Activated CD4-positive, alpha-beta memory T cell treated with anti-CD3 and anti-CD28 coated beads, Interleukin-2, amount 10 ng/mL, durations not matched to agents 7 days and 5 days (primary cell): ENCODE data around the gene RAD51AP1. TPM values are rescaled to one million over a fixed set of nuclear protein-coding genes. Genes with fewer than 3 reads are reported as not detected.

Source experiments
- CTCF ChIA-PET: fragments of 350-600 bp; sonication (Branson Sonifier 250); formaldehyde crosslinking; loops from one replicate; lab custom pipeline; 2021; ENCODE audit warnings: antibody characterized with exemption, inconsistent platforms; lab: Charles Lee
- POLR2A ChIA-PET: fragments of 350-600 bp; sonication (Branson Sonifier 250); formaldehyde crosslinking; loops from one replicate; lab custom pipeline; 2021; ENCODE audit warnings: antibody characterized with exemption; lab: Charles Lee
- DNase-seq: peaks from one replicate; pipeline ENCODE4 v3.0.0-alpha.2; 2020
- H3K27ac Mint-ChIP-seq: one replicate; pipeline ENCODE4 v1.8.0; 2021; ENCODE audit warnings: mild to moderate bottlenecking, mixed read lengths
- H3K27me3 Mint-ChIP-seq: one replicate; pipeline ENCODE4 v1.8.0; 2021; ENCODE audit warnings: mixed read lengths
- H3K36me3 Mint-ChIP-seq: one replicate; pipeline ENCODE4 v1.8.0; 2021; ENCODE audit warnings: low read depth, mixed read lengths
- H3K4me1 Mint-ChIP-seq: one replicate; pipeline ENCODE4 v1.8.0; 2021; ENCODE audit warnings: mixed read lengths
- H3K4me3 Mint-ChIP-seq: one replicate; pipeline ENCODE4 v1.8.0; 2021; ENCODE audit warnings: mild to moderate bottlenecking, mixed read lengths
- H3K9me3 Mint-ChIP-seq: one replicate; pipeline ENCODE4 v1.8.0; 2021; ENCODE audit warnings: mixed read lengths
- total RNA-seq, 2 experiments: library from RNA; stranded (reverse); gene quantifications; one replicate each; pipeline ENCODE4 v1.2.3, GENCODE V29; 2021

RAD51AP1 gene
- total RNA-seq, 2 experiments from 2014 or later = 43.5 to 45.6 TPM

DNA sequence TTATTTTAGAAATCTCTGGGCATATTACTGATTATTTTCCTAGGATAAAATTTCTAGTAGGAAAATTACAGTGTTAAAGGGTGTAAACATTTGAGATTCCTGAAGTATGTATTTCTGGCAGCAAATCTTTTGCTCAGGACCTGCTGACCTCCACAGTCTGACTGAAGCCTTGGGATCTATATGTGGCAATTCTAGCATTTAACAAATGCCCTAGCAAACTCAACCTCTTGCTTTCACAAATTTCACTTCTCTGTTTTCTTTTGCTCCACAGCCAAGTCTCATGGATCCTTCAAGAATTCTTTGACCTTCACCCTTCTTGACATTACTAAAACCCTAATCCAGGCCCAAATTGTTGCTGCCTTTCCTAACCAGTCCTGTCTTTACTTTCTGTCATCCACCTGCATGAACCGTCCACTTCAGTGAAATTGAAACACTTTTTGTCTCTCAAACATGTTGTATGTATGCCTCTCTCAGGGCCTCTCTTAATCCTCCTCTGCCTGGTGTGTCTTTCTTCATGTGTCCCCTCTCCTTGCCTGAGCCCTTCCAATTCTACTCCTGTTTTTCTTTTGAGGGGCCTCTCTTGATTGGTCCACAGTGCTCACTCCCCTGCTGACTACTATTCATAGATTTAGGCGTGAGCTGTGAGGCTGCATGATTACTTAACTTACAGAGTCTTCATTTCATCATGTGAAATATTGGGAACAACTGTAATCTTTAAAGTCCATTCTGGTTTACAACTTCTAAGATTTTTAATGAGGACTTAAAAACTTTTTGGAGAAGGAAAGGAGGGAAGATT is 18.2 kb downstream of the RAD51AP1 start:
- Mint-ChIP-seq H3K4me1 (peaks cover 2% of the 10 kb centered on the region), H3K9me3 (no peaks in the 10 kb centered on the region), H3K4me3 (no peak overlapping the region), H3K36me3 (peaks cover 50% of the 10 kb centered on the region), H3K27me3 (no peaks in the 10 kb centered on the region), H3K27ac (no peak overlapping the region)
- POLR2A ChIA-PET = no interaction called here
- CTCF ChIA-PET = no interaction called here
- DNase-seq = no peak

DNA sequence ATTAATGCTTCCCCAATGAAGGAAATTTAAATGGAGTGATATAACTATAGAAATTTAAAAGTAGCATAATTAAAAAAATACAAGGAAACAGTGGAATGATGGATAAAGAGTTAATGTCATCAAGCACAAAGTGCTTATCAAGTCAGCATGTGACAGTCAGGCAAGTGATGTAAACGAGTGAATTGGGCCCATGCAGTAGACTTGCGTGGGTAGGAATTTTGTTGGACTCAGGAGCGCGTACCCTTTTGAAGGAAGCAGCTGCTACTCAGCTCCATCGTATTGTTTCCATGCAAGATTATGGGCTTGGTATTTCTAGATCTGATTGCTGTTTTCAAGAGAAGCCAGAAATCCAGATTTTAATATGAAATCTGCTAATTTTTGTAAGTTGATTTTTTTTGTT is 18.9 kb downstream of the RAD51AP1 start:
- DNase-seq = no peak
- CTCF ChIA-PET = no interaction called here

DNA sequence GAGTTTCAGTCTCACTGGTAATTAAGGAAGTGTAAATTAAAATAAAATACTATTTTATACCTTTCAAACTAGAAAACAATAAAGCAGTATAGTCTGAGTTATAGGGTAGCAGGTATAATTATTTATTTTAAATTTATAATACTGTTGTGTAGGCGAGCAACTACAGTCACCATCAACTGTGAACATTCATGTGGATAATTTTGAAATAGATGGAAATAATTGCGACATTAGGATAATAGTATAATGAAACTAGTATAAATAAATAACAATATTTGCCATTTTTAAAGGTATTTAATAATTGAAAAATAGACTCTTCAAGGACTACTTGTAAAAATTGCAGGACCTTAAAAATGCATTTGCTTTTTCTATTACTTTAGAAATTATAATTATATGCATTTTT is 19.5 kb downstream of the RAD51AP1 start:
- POLR2A ChIA-PET = no interaction called here
- Mint-ChIP-seq H3K9me3 (no peaks in the 10 kb centered on the region), H3K27me3 (no peaks in the 10 kb centered on the region), H3K4me3 (no peak overlapping the region), H3K27ac (no peak overlapping the region), H3K4me1 (peaks cover 2% of the 10 kb centered on the region), H3K36me3 (peaks cover 50% of the 10 kb centered on the region)
- DNase-seq = no peak
- CTCF ChIA-PET = no interaction called here

More for the DNA sequence above, 18.9 kb downstream of the RAD51AP1 start:
- H3K9me3 Mint-ChIP-seq = no peaks in the 10 kb centered on the region
- H3K27me3 Mint-ChIP-seq = no peaks in the 10 kb centered on the region
- H3K4me3 Mint-ChIP-seq = no peak overlapping the region
- H3K27ac Mint-ChIP-seq = no peak overlapping the region
- H3K4me1 Mint-ChIP-seq = peaks cover 2% of the 10 kb centered on the region
- H3K36me3 Mint-ChIP-seq = peaks cover 55% of the 10 kb centered on the region
- POLR2A ChIA-PET = no interaction called here

DNA sequence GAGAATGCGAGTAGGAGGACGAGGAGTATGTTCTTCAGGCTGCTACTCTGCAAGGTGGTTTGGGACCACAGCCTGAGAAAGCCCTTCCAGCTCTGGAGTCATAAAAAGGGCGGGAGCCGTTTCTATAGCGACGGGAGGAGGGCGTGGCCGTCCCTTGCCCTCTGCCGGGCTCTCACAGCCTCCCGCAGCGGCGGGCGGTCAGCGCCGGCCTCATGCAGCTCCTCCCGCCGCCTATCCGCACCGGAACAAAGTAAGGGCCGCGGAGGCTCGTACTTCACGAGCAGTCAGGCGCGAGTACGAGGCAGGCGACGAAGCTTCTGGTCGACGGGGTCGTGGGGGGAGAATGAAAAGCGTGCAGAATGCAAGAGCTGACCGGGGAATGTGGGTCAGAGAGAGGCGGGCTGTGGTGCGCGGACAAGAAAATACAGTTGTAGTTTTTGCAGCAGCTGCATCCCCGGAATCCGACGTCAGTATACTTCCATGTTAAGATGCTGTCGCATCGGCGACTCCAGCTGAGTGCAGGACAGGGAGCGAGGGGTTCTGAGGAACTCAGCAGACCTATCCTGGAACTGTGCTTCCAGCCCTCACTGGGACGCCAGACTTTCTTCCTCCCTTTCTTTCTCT is 23.5 kb downstream of the RAD51AP1 start, which contains the start of gene DYRK4:
DYRK4 (plus strand) TSS at position 175 of the 624 bp plus-strand sequence; CDS start at position 213, 38 bp downstream.
- ChIA-PET CTCF (no interaction called here), POLR2A (no interaction called here)
- Mint-ChIP-seq H3K9me3 (no peaks in the 10 kb centered on the region), H3K4me1 (no peaks in the 10 kb centered on the region), H3K27ac (no peak within 1 kb of the TSS), H3K36me3 (peaks cover 28% of the 10 kb centered on the region), H3K27me3 (no peaks in the 10 kb centered on the region), H3K4me3 (no peak within 1 kb of the TSS)
- DNase-seq = no peak

DNA sequence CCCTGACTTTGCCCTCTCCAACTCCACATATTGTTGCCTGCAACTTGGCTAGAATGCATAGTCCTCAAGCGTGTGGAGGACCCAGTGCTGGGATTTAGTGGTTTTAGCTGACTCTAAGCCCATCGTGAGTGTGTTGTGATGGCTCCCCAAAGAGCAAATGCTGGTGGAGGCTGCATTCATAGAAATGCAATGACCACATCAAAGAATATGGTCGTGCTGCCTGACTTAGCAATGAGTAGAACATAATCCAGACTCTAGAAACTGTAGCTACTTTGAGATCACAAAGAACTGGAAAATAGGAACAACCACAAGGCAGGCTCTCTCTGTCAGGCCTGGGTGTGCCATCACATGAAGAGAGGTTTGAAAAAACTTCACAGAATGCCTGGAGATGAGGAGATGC is 24.6 kb downstream of the RAD51AP1 start:
- Mint-ChIP-seq H3K9me3 (no peaks in the 10 kb centered on the region), H3K27me3 (no peaks in the 10 kb centered on the region), H3K36me3 (peaks cover 24% of the 10 kb centered on the region), H3K4me3 (no peak overlapping the region), H3K27ac (no peak overlapping the region), H3K4me1 (peaks cover 1% of the 10 kb centered on the region)
- CTCF ChIA-PET = no interaction called here
- POLR2A ChIA-PET = no interaction called here
- no peak for DNase-seq

DNA sequence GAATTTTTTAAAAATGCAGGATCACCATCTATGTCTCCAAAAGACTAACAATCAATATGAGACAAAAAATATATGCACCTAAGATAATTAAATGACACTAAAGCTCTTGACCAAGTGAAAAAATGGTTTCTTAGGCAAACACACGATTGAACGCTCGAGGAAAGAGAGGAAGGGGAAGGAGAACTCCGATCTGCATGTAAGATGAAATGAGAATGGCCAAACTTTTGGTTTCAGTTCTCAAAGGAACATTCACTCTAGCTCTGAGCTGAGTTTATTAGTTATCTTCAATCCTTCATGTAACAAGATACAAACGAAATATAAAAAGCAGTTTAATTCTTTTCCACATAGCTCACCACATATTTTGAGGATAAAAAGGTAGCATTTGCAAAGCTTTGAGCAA is 26.1 kb downstream of the RAD51AP1 start:
- H3K9me3 Mint-ChIP-seq = no peaks in the 10 kb centered on the region
- POLR2A ChIA-PET = interaction anchor here (0.8 kb wide), 1 partner anchor 33 kb away, joined by 3 read pairs; no protein-coding TSS in a partner anchor
- no peak overlapping the region for H3K4me3 Mint-ChIP-seq
- peaks cover 1% of the 10 kb centered on the region for H3K4me1 Mint-ChIP-seq
- no peak overlapping the region for H3K27ac Mint-ChIP-seq
- H3K27me3 Mint-ChIP-seq = no peaks in the 10 kb centered on the region
- DNase-seq = no peak
- H3K36me3 Mint-ChIP-seq = peaks cover 22% of the 10 kb centered on the region
- CTCF ChIA-PET = no interaction called here

DNA sequence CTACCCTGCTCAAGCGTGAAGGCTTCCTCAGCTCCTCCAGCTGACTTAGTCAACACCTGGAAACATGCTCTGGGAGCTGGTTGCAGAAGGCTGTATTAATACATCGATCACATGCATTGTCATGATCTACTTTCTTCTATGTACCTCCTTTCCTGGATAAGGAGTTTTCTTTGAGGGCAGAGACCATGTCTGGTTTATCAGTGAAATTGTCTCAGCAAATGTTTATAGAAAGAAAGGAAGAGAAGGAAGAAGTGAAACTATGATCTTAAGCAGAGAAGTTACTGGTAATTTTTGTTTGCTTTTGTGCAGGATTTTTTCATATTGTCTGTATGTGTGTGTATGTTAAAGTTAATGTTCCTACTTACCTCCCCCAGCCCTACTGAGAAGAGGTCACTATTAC is 27.8 kb downstream of the RAD51AP1 start:
- CTCF ChIA-PET = no interaction called here
- DNase-seq = no peak
- Mint-ChIP-seq H3K36me3 (peaks cover 8% of the 10 kb centered on the region), H3K4me3 (no peak overlapping the region), H3K4me1 (peaks cover 1% of the 10 kb centered on the region), H3K27ac (no peak overlapping the region), H3K27me3 (no peaks in the 10 kb centered on the region), H3K9me3 (no peaks in the 10 kb centered on the region)
- POLR2A ChIA-PET = no interaction called here

DNA sequence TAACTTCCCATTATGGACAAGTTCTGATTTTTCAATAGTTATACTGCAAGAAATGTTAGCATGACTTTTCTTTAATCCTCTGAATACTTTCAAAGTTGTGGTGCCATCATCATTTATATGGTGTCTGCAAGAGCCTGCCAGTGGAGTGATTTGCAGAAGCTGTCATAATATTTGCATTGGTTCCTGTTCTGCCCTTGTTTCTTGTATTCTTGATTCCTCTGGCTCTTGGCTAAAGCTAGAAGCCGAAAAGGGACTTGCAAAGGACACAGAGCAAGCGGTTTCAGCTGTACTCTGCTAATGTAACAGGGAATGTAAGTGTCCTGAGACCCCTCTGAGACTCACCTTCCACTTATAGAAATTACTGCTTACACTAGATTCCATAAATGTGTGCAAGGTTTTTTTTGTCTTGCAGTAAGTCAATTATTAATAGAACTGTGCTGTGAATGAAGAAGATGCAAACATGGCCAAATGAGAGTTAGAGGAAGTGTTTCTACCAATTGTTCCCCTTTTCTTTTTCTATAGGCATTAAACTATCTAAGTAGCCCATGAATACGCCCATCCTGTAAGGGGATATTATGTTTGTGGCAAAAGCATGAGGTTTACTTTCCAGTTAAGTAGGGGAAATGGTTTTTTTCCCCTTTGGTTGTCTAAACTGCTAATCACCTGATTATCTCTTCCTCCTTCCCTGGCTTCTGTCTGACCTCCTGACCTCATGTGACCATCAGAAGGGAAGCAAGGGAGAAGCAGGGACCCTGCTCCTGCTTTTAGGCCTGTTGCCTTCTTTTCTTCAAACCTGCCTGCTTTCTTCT is 28.6 kb downstream of the RAD51AP1 start:
- H3K4me1 Mint-ChIP-seq = peaks cover 1% of the 10 kb centered on the region
- CTCF ChIA-PET = no interaction called here
- H3K9me3 Mint-ChIP-seq = no peaks in the 10 kb centered on the region
- no peak for DNase-seq
- no peak overlapping the region for H3K4me3 Mint-ChIP-seq
- no peak overlapping the region for H3K27ac Mint-ChIP-seq
- no peaks in the 10 kb centered on the region for H3K27me3 Mint-ChIP-seq
- POLR2A ChIA-PET = no interaction called here
- H3K36me3 Mint-ChIP-seq = peaks cover 3% of the 10 kb centered on the region

DNA sequence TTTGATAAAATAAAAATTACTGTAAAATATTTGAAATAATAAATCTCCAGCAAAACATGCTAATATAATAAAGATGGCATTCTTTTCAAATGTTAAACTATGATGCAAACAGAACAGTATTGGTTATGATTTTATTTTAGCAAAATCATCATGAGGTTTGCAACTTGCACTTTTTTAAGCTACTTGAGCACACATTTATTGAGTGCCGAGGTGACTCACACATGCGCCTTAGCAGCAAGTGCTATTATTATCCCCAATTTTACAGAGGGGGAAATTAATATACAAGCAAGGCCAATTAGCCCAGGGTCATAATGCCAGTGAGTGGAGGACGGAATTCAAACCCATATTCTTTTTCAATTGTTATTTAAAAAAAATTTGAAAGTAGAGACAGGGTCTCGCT is 30.6 kb downstream of the RAD51AP1 start:
- Mint-ChIP-seq H3K9me3 (no peaks in the 10 kb centered on the region), H3K4me1 (peaks cover 1% of the 10 kb centered on the region), H3K4me3 (no peak overlapping the region), H3K27me3 (no peaks in the 10 kb centered on the region), H3K36me3 (no peaks in the 10 kb centered on the region), H3K27ac (no peak overlapping the region)
- DNase-seq = no peak
- CTCF ChIA-PET = no interaction called here
- POLR2A ChIA-PET = no interaction called here

DNA sequence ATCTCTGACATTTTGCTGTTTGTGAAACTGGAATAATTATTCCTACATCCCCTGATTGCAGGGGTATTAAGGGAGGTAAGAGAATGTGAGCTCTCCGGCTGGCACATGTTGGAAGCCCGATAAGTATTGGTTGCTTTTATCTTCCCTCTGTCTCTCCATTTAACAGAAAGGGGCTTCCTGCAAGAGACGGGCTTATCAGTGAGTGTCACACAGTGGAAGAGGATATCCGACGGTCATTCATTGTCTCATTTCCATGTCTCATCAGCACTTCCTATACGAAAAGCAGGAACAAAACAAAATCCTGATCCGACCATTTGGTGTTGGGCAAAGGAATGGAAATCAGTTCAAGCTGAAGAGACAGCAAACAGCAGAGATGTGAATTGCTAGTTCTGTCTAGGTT is 34.0 kb downstream of the RAD51AP1 start:
- POLR2A ChIA-PET = no interaction called here
- Mint-ChIP-seq H3K4me3 (no peak overlapping the region), H3K27ac (no peak overlapping the region), H3K36me3 (no peaks in the 10 kb centered on the region), H3K9me3 (no peaks in the 10 kb centered on the region), H3K4me1 (no peaks in the 10 kb centered on the region), H3K27me3 (peaks cover 6% of the 10 kb centered on the region)
- CTCF ChIA-PET = interaction anchor here (1.2 kb wide), 1 partner anchor 285 kb away, joined by 3 read pairs; no protein-coding TSS in a partner anchor
- DNase-seq = no peak

DNA sequence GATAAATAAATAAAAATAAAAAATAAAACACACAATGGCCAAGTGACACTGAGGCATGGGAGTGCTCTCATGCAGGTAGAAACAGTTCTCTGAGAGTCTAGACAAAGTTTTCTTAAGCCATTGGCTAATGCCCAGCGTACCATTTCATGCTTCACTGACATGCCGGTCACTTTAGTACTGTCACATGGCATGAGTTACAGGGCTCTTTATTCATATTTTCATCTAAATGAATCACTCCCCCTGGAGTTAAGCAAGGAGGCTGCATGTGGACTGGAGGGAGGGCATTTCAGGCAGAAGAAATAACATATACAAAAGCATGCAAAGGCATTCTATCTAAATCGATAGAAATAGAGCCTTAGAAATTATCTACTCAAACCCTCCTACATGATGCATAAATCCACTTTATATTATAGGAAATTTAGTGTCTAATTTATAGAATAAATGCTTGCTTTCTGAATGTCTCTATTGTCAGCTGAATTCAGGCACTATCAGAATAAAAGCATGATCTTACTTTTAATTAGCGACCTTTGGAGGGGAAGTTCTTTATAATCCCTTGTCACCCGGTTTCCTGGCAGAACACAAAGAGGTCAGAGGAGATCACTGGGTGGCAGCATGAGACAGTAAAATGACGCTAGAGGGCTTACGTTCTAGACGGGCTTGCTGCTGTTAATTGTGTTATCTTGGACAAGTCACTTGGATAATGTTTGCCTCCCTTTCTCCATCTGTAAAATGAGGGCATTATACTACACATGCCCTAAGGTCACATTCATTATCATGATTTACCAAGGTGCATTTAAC is 40.8 kb downstream of the RAD51AP1 start:
- POLR2A ChIA-PET = interaction anchor here (1.2 kb wide), 1 partner anchor 69 kb away, joined by 3 read pairs; the partner anchor contains the start of genes AKAP3 and NDUFA9

DNA sequence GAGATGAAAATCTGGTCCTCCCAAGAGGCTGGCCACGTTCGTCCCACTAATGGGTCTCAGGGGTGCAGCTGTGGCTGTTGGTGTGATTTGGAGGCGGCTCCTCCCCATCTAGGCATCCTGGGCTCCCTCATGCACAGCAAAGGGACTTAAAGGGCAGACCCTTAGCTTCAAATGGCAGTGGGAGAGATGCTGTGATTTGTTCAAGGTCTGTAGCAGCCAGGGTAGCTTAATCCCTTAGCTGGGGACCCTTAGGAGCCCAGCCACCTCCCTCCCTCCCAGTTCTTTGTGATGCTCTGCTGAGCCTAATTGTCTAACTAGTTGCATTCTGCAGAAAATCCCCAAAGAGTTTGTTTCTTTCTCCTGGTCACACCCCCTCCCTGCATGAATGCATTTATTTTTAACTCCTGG is 41.6 kb downstream of the RAD51AP1 start:
- CTCF ChIA-PET = interaction anchor here (1.1 kb wide), 1 partner anchor 25 kb away, joined by 4 read pairs; no protein-coding TSS in a partner anchor
- DNase-seq = no peak
- no peaks in the 10 kb centered on the region for H3K4me1 Mint-ChIP-seq
- H3K27me3 Mint-ChIP-seq = peaks cover 7% of the 10 kb centered on the region
- H3K4me3 Mint-ChIP-seq = no peak overlapping the region
- H3K9me3 Mint-ChIP-seq = no peaks in the 10 kb centered on the region
- POLR2A ChIA-PET = interaction anchor here (1.2 kb wide), 1 partner anchor 69 kb away, joined by 3 read pairs; the partner anchor contains the start of genes AKAP3 and NDUFA9
- H3K36me3 Mint-ChIP-seq = no peaks in the 10 kb centered on the region
- H3K27ac Mint-ChIP-seq = no peak overlapping the region

More for the DNA sequence above, 40.8 kb downstream of the RAD51AP1 start:
- H3K36me3 Mint-ChIP-seq = no peaks in the 10 kb centered on the region
- no peaks in the 10 kb centered on the region for H3K4me1 Mint-ChIP-seq
- no peak overlapping the region for H3K4me3 Mint-ChIP-seq
- DNase-seq = no peak
- peaks cover 7% of the 10 kb centered on the region for H3K27me3 Mint-ChIP-seq
- CTCF ChIA-PET = no interaction called here
- H3K27ac Mint-ChIP-seq = no peak overlapping the region
- H3K9me3 Mint-ChIP-seq = no peaks in the 10 kb centered on the region
